SK-MEL-5 (cell line): Measurements from ENCODE around the gene SULT1A3. TPM values are rescaled to one million over a fixed set of nuclear protein-coding genes. Genes with fewer than 3 reads are reported as not detected.
"Not testable (repeated sequence)": the region's sequence is repeated elsewhere in the genome, so short reads cannot be mapped to it uniquely, and the experiment has no call there.

Experiments
- DNase-seq: peaks from one replicate; pipeline ENCODE4 v3.0.0-alpha.2; 2016; ENCODE audit warnings: low read depth, low spot score
- in situ Hi-C: cut with HindIII; loops from 2 replicates; pipeline ENCODE4 v1.10.0; 2016; ENCODE audit warnings: low sequenced_read_pairs, high pct_unique_total_duplicates, low pct_unique_long_range_greater_than_20kb
- small RNA-seq, 2 experiments: library from RNA; depleted of rRNA; stranded (forward); fragments of <200 nt; gene quantifications; one replicate each; pipeline ENCODE3, GENCODE V24; 2014
- total RNA-seq: library from RNA; depleted of rRNA; stranded (reverse); fragments of >200 nt; shearing (Covaris generic); gene quantifications from 2 replicates; pipeline ENCODE4 v1.2.3, GENCODE V29; 2014; rRNA removed

Gene SULT1A3
- total RNA-seq, 1 experiment from 2014 or later = 1.4 TPM

DNA sequence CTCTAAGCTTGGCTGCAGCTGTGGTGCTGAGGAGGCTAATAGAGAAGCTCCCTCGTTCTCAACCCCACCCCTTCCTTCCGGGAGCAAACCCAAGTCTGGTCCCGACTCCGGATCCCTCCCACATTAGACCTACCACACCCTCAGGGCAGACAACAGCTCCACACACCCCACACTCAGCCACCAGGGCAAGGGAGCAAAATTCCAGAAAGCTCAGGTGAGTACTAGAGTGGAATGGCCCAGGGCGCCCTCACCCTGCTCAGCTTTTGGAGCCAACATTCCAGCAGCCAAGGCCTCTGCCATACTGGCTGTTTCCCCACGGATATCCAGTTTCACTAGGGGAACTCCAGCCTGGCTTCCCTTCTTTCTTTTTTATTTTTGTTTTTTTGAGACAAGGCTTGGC, 10.0 kb downstream of the SULT1A3 start:
- in situ Hi-C loops, DNase-seq: not testable (repeated sequence)

DNA sequence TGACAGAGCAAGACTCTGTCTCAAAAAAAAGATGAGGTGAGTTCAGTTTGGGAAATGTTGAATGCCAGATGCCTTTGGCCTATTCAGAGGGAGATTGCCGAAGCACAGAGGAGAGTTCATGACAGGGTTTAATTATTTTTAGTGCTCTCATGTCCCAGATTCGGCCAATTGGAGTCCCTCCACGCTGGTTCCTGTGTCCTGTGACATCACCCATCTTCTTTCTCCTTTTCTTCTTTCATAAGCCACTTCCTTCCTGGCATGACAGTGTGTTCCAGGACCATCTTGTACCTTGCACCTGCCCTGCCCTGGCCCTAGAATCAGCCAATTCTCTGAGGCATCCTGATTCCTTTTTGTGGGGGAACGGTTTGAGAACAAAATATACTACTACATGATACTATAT, 12.4 kb downstream of the SULT1A3 start:
- in situ Hi-C loops = not testable (repeated sequence)

DNA sequence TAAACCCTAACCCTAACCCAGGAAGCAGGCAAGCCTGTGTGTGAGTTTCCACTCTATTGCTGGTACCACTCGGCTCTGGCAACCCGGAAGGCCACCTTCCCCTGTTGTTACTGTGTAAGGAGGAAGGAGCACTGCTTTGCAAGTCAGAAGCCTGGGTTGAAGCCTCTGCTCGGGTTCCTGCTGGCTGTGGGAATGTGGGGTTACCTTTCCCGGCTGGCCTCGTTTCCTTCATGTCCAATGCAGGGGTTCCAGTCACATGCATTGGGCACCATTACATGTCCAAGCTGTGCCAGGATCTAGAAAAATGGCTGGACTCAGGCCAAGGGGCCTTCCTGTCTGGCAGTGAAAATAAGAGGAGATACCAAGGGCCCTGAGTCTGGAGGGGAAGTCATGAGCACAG, 18.0 kb downstream of the SULT1A3 start:
- in situ Hi-C loops, DNase-seq: not testable (repeated sequence)

More for the DNA sequence above, 12.4 kb downstream of the SULT1A3 start:
- not testable (repeated sequence) for DNase-seq

DNA sequence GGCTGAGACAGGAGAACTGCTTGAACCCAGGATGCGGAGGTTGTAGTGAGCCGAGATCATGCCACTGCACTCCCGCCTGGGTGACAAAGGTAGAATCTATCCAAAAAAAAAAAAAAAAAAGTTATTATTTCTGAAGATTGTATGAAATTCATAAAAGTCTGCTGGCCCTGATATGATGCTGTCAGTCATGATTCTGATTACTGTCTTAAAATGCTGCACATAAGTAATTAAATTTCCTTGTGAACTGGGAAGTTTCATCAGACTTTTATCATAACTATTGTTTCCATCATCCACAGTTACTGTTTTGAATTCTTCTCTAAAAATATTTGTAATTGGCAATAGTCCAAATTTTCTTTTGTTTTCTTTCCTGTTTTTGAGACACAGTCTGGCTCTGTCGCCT, 49.3 kb downstream of the SULT1A3 start, which contains the start of gene NPIPB13:
NPIPB13 (minus strand) TSS at position 101 of the 400 bp plus-strand sequence. CDS start 2,906 bp downstream, outside the sequence.
- DNase-seq, in situ Hi-C loops: not testable (repeated sequence)

Small RNAs within 50 kb of the gene (small RNA-seq; reads per million reads assigned to genes)
- gene AC106782.4 = 0 reads per million in 2 experiments

Other genes with a start within 250 kb of the SULT1A3 start
- 48.2 and 51.8 TPM in 2 replicates for gene TMEM219, start 237.2 kb upstream of the SULT1A3 start, total RNA-seq
- 28.6 and 30.3 TPM in 2 replicates for gene TAOK2, start 225.4 kb upstream of the SULT1A3 start, total RNA-seq
- gene HIRIP3, start 203.6 kb upstream of the SULT1A3 start, total RNA-seq = 6.6 and 9.8 TPM in 2 replicates
- gene INO80E, start 203.0 kb upstream of the SULT1A3 start, total RNA-seq = 39.4 and 46.7 TPM in 2 replicates
- 1.5 and 2.1 TPM in 2 replicates for gene DOC2A, start 188.2 kb upstream of the SULT1A3 start, total RNA-seq
- gene C16orf92, start 176.1 kb upstream of the SULT1A3 start, total RNA-seq = not detected in 2 replicates
- gene TLCD3B, start 168.0 kb upstream of the SULT1A3 start, total RNA-seq = not detected in 2 replicates
- 1,063 and 1,100 TPM in 2 replicates for gene ALDOA, start 133.5 kb upstream of the SULT1A3 start, total RNA-seq
- gene PPP4C, start 123.3 kb upstream of the SULT1A3 start, total RNA-seq = 70.7 and 79.1 TPM in 2 replicates
- gene TBX6, start 107.3 kb upstream of the SULT1A3 start, total RNA-seq = 0.08 and 0.24 TPM in 2 replicates
- gene YPEL3, start 103.0 kb upstream of the SULT1A3 start, total RNA-seq = 1.7 and 1.9 TPM in 2 replicates
- 0.34 TPM in 1 of 2 replicates, not detected in the other for gene GDPD3, start 85.7 kb upstream of the SULT1A3 start, total RNA-seq
- 20.4 and 22.0 TPM in 2 replicates for gene MAPK3, start 76.0 kb upstream of the SULT1A3 start, total RNA-seq
- gene CORO1A, start 15.7 kb upstream of the SULT1A3 start, total RNA-seq = 0.08 TPM in 1 of 2 replicates, not detected in the other
- gene BOLA2B, start 5.6 kb upstream of the SULT1A3 start, total RNA-seq = 24.0 and 30.6 TPM in 2 replicates
- 23.9 and 27.8 TPM in 2 replicates for gene SLX1A, start 5.4 kb upstream of the SULT1A3 start, total RNA-seq
- gene NPIPB13, start 49.2 kb downstream of the SULT1A3 start, total RNA-seq = 0.90 and 0.95 TPM in 2 replicates
- gene CD2BP2, start 156.1 kb downstream of the SULT1A3 start, total RNA-seq = 38.8 and 43.5 TPM in 2 replicates
- 12.6 and 14.6 TPM in 2 replicates for gene TBC1D10B, start 171.2 kb downstream of the SULT1A3 start, total RNA-seq
- gene MYL11, start 175.5 kb downstream of the SULT1A3 start, total RNA-seq = not detected in 2 replicates
- not detected in 2 replicates for gene SEPTIN1, start 183.3 kb downstream of the SULT1A3 start, total RNA-seq
- 0.64 and 0.95 TPM in 2 replicates for gene ZNF48, start 196.2 kb downstream of the SULT1A3 start, total RNA-seq
- 3.7 and 7.2 TPM in 2 replicates for gene ZNF771, start 208.4 kb downstream of the SULT1A3 start, total RNA-seq
- gene DCTPP1, start 230.8 kb downstream of the SULT1A3 start, total RNA-seq = 11.9 and 21.7 TPM in 2 replicates
- gene SEPHS2, start 246.6 kb downstream of the SULT1A3 start, total RNA-seq = 5.4 and 7.9 TPM in 2 replicates